H7 (cell line): ENCODE data around the gene SOBP. TPM values are rescaled to one million over a fixed set of nuclear protein-coding genes. Genes with fewer than 3 reads are reported as not detected.

Source experiments
- DNase-seq: peaks from one replicate; pipeline ENCODE4 v3.0.0; 2012
- H3K27me3 ChIP-seq: 2 replicates; pipeline ENCODE4 v1.6.0; 2011; ENCODE audit warnings: mild to moderate bottlenecking, low read length; ENCODE audit not compliant: control insufficient read depth, insufficient read depth
- H3K36me3 ChIP-seq: replicated peaks from 2 replicates; pipeline ENCODE4 v1.5.1; 2011; ENCODE audit warnings: low read length; ENCODE audit not compliant: control insufficient read depth, insufficient read depth
- H3K4me3 ChIP-seq: 2 replicates; pipeline ENCODE4 v1.5.1; 2011; ENCODE audit warnings: low read depth, mild to moderate bottlenecking, control low read depth, low read length, moderate library complexity; ENCODE audit not compliant: insufficient read depth
- total RNA-seq: library from RNA; depleted of rRNA; stranded (reverse); fragments of >200 nt; shearing (Covaris generic); gene quantifications from 2 replicates; pipeline ENCODE4 v1.2.3, GENCODE V29; 2014

The SOBP gene
- total RNA-seq, 1 experiment from 2014 or later: 1.3 TPM

DNA sequence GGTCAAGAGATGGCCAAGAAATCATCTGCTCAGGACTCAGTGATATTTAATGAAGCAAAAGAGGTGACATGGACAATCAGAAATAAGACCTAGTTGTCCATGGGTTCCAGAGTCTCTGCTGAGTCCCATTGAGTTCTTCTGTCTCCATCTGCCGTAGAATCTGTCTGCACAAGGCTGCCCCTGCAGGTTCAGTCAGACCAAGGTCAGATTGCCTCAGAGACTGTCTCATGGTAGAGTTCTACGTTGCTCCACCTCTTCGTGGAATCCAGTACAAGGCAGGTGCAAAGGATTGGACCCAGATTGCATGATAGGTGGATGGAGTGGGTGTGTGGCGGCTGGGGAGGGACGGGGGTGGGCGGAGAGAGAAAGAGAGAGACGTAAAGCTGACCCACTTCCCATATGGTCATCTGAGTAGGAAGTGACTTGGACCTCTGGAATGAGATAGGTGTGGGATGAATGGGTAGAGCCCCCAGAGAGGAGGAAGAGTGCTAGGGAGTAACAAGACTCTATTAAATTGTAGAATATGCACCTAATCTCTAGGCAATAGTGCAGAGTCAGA is 75.3 kb downstream of the SOBP start:
- Histone ChIP-seq H3K27me3 (no peaks in the 10 kb centered on the region), H3K4me3 (no peak overlapping the region), H3K36me3 (no peaks in the 10 kb centered on the region)
- DNase-seq: no peak

DNA sequence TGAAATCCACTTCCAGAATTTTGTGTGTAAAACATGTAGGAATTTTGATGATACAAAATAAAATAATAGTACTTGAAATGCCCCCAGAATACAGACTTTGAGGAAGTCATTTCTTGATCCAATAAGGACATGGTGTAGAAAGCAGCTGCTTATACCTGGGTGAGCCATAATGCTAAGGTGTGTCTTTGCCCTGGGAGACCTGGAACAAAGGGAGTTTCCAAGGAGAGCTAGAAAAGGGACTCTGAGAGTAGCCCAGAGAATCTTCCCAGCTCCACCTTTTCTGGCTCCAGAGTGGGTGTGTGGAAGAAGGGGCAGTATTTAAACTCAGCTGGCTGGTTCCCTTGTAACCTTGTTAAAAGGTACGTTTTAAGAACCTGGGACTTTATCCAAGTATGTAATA is 77.7 kb downstream of the SOBP start:
- H3K36me3 ChIP-seq: no peaks in the 10 kb centered on the region
- no peaks in the 10 kb centered on the region for H3K27me3 ChIP-seq
- no peak overlapping the region for H3K4me3 ChIP-seq
- DNase-seq: no peak

GRCh38 chr6:107569473-107569872 is 79.6 kb downstream of the SOBP start:
- H3K27me3 ChIP-seq: no peaks in the 10 kb centered on the region
- no peaks in the 10 kb centered on the region for H3K36me3 ChIP-seq
- no peak for DNase-seq
- H3K4me3 ChIP-seq: no peak overlapping the region

DNA sequence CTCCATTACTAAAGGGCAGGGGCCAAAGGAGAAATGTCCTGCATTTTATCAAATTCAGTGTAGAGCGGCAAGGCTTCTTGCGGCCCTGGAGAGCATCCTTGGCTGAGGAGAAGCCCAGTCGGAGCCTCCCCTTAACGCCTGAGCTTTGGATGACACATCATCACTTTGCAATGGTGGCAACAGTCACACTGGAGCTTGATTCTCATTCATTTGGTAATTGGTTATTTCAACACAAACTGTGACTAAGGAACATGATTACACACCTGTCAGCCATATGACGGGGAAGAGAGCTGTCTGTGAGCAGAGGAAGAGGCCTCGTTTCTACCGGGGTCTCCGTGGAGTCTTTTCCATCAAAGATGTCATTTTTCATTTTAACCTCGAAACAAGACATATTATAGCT is 81.4 kb downstream of the SOBP start:
- Histone ChIP-seq H3K27me3 (no peaks in the 10 kb centered on the region), H3K36me3 (no peaks in the 10 kb centered on the region), H3K4me3 (no peak overlapping the region)
- DNase-seq: no peak

GRCh38 chr6:107572886-107573285 is 83.0 kb downstream of the SOBP start:
- Histone ChIP-seq H3K4me3 (no peak overlapping the region), H3K36me3 (no peaks in the 10 kb centered on the region), H3K27me3 (no peaks in the 10 kb centered on the region)
- no peak for DNase-seq

DNA sequence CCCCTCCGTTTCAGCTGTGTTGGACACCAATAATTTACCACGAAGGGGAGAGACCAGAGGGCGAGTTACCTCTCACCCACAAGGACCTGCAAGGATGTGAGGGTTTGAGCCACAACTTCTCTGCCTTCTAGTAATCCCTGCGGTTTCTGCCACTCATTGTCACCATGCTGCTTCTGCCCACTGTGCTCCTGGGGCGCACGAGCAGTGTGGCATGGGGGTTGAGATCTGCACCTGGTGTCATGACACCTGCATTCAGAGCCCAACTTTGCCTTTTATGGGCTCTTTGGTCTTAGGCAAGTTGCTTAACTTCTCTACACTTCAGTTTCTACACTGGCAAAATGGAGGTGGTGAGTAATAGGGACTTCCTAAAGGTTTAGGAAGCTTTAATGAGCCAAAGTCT is 84.9 kb downstream of the SOBP start:
- Histone ChIP-seq H3K36me3 (no peaks in the 10 kb centered on the region), H3K4me3 (no peak overlapping the region), H3K27me3 (no peaks in the 10 kb centered on the region)
- DNase-seq: no peak

DNA sequence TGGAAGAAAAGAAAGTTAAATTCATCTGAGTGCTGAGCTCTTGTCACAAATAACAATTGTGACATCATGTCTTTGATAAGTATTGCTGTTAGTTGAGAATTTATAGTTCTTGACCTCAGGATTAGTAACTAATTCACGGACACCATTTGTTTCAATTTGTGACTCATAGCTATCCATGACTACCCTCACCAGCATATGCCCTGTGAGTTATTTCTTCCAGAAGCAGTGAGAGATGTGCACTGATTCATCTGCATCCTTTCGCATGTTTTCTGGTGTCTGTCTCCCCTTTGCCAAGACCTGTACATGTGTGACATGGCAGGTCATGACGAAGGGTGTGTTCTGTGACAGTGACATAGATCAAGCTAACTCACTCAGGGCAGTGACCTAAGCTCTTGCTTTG is 86.9 kb downstream of the SOBP start:
- no peaks in the 10 kb centered on the region for H3K36me3 ChIP-seq
- no peak overlapping the region for H3K4me3 ChIP-seq
- DNase-seq: no peak
- no peaks in the 10 kb centered on the region for H3K27me3 ChIP-seq

DNA sequence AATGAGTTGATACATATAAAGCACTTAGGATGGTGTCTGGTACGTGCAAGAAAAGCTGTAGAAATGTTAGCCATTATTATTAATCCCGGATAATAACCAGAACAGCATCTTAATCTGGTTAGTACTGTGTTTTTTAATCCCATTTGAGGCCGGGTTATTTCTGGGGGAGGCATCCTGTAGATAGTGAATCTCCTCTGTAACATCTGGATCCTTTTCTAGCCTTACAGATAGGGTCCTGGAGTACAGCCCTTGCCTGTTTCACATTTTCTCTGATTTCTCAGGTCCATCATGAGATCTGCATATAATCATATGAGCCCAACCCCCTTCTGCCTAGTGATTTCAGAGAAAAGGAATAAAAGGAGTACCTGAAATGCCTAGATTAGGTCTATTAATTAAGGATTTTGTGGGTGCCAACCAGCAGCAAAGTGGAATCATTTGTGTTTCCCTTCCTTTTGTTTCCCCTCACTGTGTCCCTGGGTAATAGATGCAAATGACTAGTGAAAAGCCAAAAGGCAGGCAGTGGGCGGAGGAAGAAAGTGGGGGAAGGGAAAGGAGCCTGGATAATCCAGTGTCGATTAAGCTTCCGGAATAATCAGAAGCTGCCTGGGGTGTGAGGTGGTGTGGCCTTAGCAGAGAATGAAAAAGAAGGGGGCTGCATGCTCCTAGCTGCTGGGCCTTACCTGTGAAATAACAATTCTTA is 88.9 kb downstream of the SOBP start:
- Histone ChIP-seq H3K36me3 (no peaks in the 10 kb centered on the region), H3K4me3 (no peak overlapping the region), H3K27me3 (no peaks in the 10 kb centered on the region)
- DNase-seq: peak; percentile 71

- no peaks in the 10 kb centered on the region for H3K27me3 ChIP-seq
- H3K4me3 ChIP-seq: no peak overlapping the region
- no peaks in the 10 kb centered on the region for H3K36me3 ChIP-seq
- no peak for DNase-seq
These were observed 89.6 kb downstream of the SOBP start for GRCh38 chr6:107579456-107580056.

DNA sequence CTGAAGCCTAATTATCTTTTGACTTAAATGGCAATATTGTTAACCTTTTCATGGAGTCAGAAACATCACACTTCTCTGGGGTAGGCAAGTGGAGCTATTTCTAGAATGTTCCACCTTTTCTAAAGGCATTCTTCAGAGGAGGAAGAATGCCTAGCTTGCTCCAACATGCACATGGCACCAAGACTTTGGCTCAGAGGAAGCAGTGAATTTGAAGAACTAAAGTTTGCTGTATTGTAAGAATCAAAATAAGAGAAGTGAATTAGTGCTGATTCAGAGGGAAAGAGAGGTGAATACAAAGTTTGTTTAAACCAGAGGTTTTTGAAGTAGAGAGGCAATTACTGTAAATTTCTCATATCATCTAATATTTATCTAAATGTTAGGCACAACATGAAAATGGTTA is 92.2 kb downstream of the SOBP start:
- no peaks in the 10 kb centered on the region for H3K27me3 ChIP-seq
- DNase-seq: no peak
- H3K4me3 ChIP-seq: no peak overlapping the region
- H3K36me3 ChIP-seq: no peaks in the 10 kb centered on the region

- no peak for DNase-seq
- Histone ChIP-seq H3K36me3 (no peaks in the 10 kb centered on the region), H3K4me3 (no peak overlapping the region), H3K27me3 (no peaks in the 10 kb centered on the region)
These were observed 94.8 kb downstream of the SOBP start for GRCh38 chr6:107584726-107585125.

DNA sequence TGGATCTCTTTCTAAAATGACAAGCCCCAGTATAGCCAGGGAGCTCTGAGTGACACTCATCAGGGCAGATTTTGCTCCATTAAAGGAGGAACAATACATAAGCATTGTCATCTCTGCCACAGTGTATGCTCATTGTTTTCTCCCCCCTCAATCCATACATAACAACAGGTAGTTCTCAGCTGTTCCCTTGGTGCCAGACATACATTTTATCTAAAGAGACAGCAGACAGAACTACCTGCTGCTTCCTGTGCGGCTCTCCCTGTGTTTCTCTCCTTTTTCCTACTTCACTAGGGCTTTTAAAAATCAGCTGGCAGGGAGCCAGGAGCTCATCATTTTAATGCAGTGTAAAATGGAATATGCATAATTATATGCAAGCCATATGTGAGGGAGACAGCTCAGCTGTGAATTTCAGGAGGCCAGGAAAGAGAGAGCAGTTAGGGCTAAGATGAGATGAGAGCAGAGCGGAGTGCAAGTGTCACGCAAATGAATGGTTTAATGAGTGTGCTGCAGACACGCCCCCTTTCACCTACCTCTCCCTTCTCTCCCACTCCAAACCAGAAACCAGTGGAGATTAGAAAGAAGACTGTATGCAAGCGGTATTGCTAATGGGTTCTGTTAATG is 96.0 kb downstream of the SOBP start:
- peak; percentile 14 for DNase-seq
- Histone ChIP-seq H3K27me3 (no peaks in the 10 kb centered on the region), H3K36me3 (no peaks in the 10 kb centered on the region), H3K4me3 (no peak overlapping the region)

- no peaks in the 10 kb centered on the region for H3K36me3 ChIP-seq
- H3K4me3 ChIP-seq: no peak overlapping the region
- no peaks in the 10 kb centered on the region for H3K27me3 ChIP-seq
- no peak for DNase-seq
These were observed 97.5 kb downstream of the SOBP start for GRCh38 chr6:107587451-107587850.

DNA sequence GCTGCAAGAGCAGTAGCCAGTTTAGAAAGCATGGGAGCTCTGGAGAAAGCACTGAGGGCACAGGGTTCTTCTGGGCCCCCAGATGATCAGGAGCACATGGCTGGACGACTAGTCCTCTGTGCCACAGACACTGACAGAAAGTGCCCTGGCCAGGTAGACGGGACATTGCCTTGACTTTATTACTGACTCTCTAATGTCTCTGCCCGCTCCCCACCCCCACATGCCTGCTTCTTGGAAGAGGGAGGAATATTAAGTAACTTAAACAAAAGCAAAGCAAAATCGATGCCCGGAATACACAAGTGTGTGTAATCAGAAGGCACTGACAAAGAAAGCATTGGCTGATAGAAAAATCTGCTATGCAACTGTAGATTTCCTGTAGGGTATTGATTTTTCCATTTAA is 99.3 kb downstream of the SOBP start:
- Histone ChIP-seq H3K4me3 (no peak overlapping the region), H3K36me3 (no peaks in the 10 kb centered on the region), H3K27me3 (no peaks in the 10 kb centered on the region)
- no peak for DNase-seq

- no peak overlapping the region for H3K4me3 ChIP-seq
- no peaks in the 10 kb centered on the region for H3K27me3 ChIP-seq
- no peak for DNase-seq
- H3K36me3 ChIP-seq: no peaks in the 10 kb centered on the region
These were observed 100.0 kb downstream of the SOBP start for GRCh38 chr6:107589934-107590333.
